Fibroblast of upper back skin (primary cell): ENCODE data around the gene CIAO2A.
"Not testable (repeated sequence)": the region's sequence is repeated elsewhere in the genome, so short reads cannot be mapped to it uniquely, and the experiment has no call there.

ENCODE experiments used
- DNase-seq: peaks from one replicate; pipeline ENCODE4 v3.0.0-alpha.2; 2013

Gene CIAO2A

GRCh38 chr15:64070965-64071851 lies 22.4 kb downstream of the CIAO2A start:
- DNase-seq: peak; percentile 53

GRCh38 chr15:64070106-64070505 lies 23.5 kb downstream of the CIAO2A start:
- DNase-seq: no peak

- no peak for DNase-seq
Measured at GRCh38 chr15:64068133-64068532, 25.5 kb downstream of the CIAO2A start.

GRCh38 chr15:64067564-64068030 lies 26.0 kb downstream of the CIAO2A start:
- DNase-seq: peak; percentile 63

- no peak for DNase-seq
Measured at GRCh38 chr15:64066451-64066850, 27.2 kb downstream of the CIAO2A start.

- DNase-seq: no peak
Measured at GRCh38 chr15:64060716-64061115, 32.9 kb downstream of the CIAO2A start.

GRCh38 chr15:64059104-64059503 lies 34.5 kb downstream of the CIAO2A start:
- not testable (repeated sequence) for DNase-seq

GRCh38 chr15:64058279-64058678 lies 35.4 kb downstream of the CIAO2A start:
- DNase-seq: no peak

- DNase-seq: not testable (repeated sequence)
Measured at GRCh38 chr15:64053674-64054073, 40.0 kb downstream of the CIAO2A start.

- no peak for DNase-seq
Measured at GRCh38 chr15:64052925-64053491, 40.6 kb downstream of the CIAO2A start.

- DNase-seq: no peak
Measured at GRCh38 chr15:64051407-64052259, 42.0 kb downstream of the CIAO2A start.

- DNase-seq: no peak
Measured at GRCh38 chr15:64051093-64051402, 42.6 kb downstream of the CIAO2A start.

- DNase-seq: no peak
Measured at GRCh38 chr15:64050281-64051092, 43.2 kb downstream of the CIAO2A start.

GRCh38 chr15:64048781-64049460 lies 44.7 kb downstream of the CIAO2A start:
- DNase-seq: no peak

- DNase-seq: peak; percentile 60
Measured at GRCh38 chr15:64046421-64047153, 47.1 kb downstream of the CIAO2A start, which contains the start of gene DAPK2. Gene DAPK2, minus strand, starts transcription at chr15:64046485. Its CDS starts 6,224 bp downstream, at chr15:64040261.

- no peak for DNase-seq
Measured at GRCh38 chr15:64045774-64046420, 47.7 kb downstream of the CIAO2A start.

- DNase-seq: no peak
Measured at GRCh38 chr15:64045101-64045435, 48.6 kb downstream of the CIAO2A start.

- no peak for DNase-seq
Measured at GRCh38 chr15:64044300-64045100, 49.1 kb downstream of the CIAO2A start.

GRCh38 chr15:64038878-64039610 lies 54.6 kb downstream of the CIAO2A start:
- no peak for DNase-seq
